HG02943 (cell line): Measurements from ENCODE around the gene MICAL3.
"Not testable (repeated sequence)": the region's sequence is repeated elsewhere in the genome, so short reads cannot be mapped to it uniquely, and the experiment has no call there.

Experiments used
- ATAC-seq: cut with Tn5 transposase; IDR thresholded peaks from one replicate; pipeline ENCODE4 v1.9.1; 2021; ENCODE audit warnings: mild to moderate bottlenecking, low read depth, moderate library complexity; ENCODE audit not compliant: unreplicated experiment

The MICAL3 gene

DNA sequence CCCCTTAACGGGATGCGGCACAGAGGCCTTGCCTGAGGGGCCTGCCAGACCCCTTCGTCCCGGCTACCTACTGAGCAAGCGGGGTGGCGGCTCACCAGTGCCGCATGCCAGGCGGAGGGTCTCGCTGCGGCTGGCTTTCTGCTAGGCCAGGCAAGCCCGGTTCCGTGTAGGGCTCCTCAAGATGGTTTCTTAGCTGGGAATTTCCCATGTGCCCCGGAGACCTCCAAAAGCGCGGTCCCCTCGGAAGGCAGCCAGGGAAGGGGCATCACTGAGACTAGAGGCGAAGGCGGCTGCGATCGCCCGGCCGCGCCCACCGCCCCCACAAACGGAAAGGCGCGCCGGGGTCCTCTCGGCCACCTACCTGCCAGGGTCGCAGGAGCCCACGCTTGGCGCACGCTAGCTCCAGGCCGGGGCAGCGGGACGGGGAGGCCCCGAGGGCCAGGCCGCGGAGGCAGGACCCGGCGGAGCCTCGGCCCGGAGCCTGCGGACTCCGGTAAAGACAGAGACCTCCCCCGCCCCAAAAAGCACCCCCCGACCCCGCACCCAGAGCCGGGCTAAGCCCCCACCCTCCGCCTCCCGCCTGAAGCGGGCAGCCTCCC is 23.8 kb downstream of the MICAL3 start:
- ATAC-seq: no peak

DNA sequence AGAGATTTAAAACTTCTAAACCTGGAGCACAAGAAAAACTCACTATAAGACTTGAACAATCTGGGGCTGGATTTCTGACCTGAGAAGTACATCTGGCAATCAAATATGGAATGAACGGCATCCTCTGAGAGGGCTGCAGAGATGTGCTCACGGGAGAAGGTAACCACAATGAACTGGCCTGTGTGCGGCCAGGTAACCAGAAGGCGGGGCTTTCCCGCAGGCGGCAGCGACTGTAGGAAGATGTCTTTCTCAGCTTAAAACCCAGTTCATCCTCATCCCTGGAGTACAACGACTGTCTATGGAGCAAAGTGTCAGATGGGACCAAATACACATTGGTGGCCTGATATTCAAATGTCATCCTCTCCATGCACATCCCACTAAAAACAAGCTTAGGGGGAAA is 24.5 kb downstream of the MICAL3 start:
- ATAC-seq: no peak

GRCh38 chr22:17998913-17999312 is 25.4 kb downstream of the MICAL3 start:
- ATAC-seq: no peak

DNA sequence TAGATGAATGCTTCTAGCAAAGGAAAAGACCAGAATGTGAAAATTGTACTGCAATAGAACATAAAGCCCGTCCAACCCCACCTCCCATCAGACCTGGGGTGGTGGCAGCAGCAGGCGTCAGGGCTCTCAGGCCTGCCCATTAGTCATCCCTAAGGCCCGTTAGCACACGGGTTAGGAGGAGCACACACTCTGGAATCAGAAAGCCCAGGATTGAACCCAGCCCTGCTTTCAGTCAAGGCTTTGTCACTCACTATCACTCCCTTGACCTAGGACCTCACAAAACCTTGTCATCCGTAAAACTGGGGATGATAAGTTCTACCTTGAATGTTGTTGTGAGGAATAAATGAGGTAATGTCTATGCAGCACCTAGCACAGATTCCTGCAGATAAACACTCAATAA is 26.9 kb downstream of the MICAL3 start:
- no peak for ATAC-seq

DNA sequence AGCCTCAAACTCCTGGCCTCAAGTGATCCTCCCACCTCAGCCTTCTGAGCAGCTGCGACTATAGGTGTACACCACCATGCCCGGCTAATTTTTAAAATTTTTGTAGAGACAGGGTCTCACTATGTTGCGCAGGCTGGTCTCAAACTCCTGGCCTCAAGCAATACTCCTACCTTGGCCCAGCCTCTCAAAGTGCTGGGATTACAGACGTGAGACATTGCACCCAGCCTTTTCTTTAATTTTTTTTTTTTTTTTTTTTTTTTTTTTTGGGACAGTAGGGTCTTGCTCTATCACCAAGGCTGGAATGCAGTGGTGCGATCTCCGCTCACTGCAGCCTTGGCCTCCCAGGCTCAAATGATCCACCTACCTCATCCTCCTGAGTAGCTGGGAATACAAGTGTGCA is 29.1 kb downstream of the MICAL3 start:
- not testable (repeated sequence) for ATAC-seq

GRCh38 chr22:17994424-17995108 is 29.8 kb downstream of the MICAL3 start:
- no peak for ATAC-seq

- not testable (repeated sequence) for ATAC-seq
Measured at GRCh38 chr22:17992976-17993375, 31.4 kb downstream of the MICAL3 start.

GRCh38 chr22:17991992-17992391 is 32.4 kb downstream of the MICAL3 start:
- not testable (repeated sequence) for ATAC-seq

DNA sequence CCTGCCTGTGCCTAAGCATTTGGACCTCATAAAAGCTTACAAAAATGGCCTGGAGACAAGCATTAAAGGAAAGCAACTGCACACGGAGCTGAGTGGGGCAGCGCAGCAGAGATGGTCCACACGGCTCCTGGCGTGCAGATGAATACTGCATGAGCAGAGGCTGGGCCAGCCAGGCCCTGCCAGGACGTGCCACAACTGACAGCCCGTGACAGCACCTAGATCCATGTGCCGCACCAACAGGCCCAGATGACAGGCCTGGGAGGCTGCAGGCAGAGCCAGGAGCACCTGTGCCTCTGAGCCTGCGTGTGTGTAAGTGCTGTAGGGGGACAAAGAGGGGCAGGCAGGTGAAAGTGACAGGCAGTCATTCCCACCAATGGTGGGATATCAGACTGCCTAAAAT is 33.4 kb downstream of the MICAL3 start:
- no peak for ATAC-seq

DNA sequence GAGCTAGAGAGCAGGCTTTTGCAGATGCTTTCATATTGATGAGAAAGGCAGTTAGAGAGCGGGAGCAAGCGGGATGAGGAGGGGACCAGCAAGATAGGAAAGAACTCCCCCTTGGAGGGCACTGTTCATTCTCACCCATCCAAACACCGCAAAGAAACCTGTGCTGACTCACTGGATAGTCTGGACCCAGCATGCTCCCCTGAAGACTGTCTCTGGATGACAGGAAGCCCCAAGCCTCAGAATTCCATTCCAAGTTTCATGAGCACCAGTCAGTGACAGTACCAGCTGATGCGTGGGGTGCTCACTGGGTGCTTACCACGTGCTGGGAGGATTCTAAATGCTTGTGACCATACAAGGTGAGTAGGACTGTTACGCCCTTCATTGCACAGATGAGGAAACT is 34.2 kb downstream of the MICAL3 start:
- ATAC-seq: no peak

GRCh38 chr22:17988800-17989513 is 35.4 kb downstream of the MICAL3 start:
- ATAC-seq: no peak

- ATAC-seq: no peak
Measured at GRCh38 chr22:17985606-17986005, 38.8 kb downstream of the MICAL3 start.

GRCh38 chr22:17985071-17985470 is 39.3 kb downstream of the MICAL3 start:
- ATAC-seq: not testable (repeated sequence)

DNA sequence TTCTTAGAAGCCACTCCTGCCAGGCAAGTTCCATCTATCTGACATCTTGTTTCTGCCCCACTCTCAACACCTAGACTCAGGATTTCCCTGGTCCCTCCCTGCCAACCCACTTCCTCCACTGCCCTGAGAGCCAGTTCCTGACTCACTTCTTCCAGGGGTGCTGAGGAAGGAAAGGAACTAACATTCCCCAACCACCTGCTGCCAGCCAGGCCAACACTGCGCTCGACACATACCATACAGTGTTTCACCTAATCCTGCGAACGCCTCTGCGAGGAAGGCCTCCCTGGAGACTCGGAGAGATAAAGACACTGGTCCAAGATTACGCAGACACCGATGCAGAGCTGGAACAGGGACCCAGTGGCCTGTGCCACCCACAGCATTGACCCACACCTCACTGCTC is 40.2 kb downstream of the MICAL3 start:
- no peak for ATAC-seq

DNA sequence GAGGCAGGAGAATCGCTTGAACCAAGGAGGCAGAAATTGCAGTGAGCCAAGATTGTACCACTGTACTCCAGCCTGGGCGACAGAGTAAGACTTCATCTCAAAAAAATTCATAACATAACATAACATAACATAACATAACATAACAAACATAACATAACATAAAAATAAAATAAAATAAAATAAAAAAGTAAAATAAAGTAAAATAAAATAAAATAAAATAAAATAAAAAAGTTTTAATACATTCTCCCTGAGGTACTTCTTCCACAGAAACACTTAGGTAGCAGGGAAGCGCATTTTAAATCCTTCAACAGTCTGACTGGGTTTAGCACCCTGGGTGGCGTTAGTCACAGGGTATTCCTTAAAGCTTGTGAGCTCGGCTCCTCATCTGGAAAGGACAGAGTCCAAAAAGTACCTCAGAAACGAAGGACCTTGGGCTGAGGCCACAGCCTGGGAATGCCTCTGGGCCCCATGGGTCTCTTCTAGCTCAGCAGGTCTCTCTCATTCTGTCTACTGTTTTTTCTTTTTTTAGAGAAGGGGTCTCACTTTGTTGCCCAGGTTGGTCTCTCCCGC is 41.7 kb downstream of the MICAL3 start:
- ATAC-seq: no peak

DNA sequence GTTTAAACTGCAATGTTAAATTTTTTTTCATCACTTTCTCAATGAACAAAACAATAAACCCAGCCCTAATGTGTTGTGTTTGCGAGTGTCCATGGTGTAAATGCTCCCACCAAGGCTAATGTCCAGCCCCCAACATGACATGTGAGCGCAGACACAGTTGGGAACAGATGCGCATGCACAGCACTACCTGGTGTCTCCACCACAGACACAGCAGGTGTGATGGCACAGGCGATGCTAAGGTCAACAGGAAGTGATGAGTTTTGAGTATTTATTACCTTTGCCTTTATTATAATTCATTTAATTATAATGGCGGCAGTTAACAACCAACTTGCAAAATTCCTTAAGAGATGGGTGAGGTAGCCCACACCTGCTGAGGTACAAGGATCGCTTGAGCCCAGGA is 42.9 kb downstream of the MICAL3 start:
- no peak for ATAC-seq

GRCh38 chr22:17980638-17981051 is 43.7 kb downstream of the MICAL3 start:
- no peak for ATAC-seq

DNA sequence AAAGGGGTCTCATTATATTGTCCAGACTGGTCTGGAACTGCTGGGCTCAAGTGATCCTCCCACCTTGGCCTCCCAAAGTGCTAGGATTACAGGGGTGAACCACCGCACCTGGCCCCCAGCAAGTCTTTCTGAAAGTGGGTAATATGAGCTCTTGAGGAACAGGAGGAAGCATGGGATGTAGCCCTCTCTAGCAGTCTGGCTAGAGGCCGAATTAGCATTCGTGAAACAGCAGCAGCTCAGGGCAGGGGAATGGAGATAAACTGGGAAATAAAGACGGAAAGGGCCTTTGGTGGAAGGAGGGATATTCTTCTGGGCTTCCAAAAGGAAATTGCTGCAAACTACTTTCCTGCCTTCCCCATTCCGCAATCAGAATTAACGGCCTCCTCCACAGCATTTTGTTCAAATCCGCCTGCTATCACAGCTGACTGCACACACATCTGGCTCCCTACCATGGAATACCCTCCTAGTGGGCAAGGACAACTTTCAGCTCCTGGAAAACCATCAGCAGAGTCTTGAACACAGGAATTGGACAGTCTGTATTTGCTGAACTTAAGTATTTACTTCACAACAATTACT is 44.3 kb downstream of the MICAL3 start:
- no peak for ATAC-seq

- no peak for ATAC-seq
Measured at GRCh38 chr22:17978027-17978426, 46.3 kb downstream of the MICAL3 start.

GRCh38 chr22:17977371-17977770 is 47.0 kb downstream of the MICAL3 start:
- ATAC-seq: no peak

DNA sequence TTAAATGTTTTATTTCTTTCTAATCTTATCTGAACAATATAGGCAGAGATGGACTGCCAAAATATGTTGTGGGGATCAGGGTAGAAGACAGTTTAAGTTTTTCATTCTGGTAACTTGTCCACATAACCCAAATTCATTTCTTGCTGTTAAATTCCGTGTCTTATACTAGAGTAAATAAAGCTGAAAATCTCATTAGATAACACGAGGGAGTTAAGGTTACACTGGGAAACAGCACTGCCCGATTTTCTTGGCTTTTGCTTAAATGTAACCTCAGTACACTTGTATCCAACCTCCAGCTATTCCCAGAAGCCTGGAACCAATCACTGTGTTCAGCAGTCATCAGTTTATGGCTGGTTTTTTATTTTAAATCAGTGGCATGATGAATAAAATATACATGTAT is 48.2 kb downstream of the MICAL3 start:
- no peak for ATAC-seq
